Sigmoid colon (tissue), 4 donors: ENCODE data around the gene JPT2.

Source experiments
- CTCF ChIP-seq, 4 experiments: fragments of 450-650 bp in 3 of 4; fragments of 200-600 bp in 1 of 4; IDR thresholded peaks; one replicate each; pipeline ENCODE4 v1.5.1; 2016 to 2019; ENCODE audit warnings: antibody characterized with exemption in 4 of 4, mild to moderate bottlenecking in 3 of 4, moderate library complexity in 2 of 4
- POLR2AphosphoS5 ChIP-seq, 4 donors: sonication (generic); formaldehyde crosslinking; IDR thresholded peaks; one replicate each; pipeline ENCODE4 v1.6.1; 2017; ENCODE audit warnings: antibody characterized with exemption in 4 of 4

DNA sequence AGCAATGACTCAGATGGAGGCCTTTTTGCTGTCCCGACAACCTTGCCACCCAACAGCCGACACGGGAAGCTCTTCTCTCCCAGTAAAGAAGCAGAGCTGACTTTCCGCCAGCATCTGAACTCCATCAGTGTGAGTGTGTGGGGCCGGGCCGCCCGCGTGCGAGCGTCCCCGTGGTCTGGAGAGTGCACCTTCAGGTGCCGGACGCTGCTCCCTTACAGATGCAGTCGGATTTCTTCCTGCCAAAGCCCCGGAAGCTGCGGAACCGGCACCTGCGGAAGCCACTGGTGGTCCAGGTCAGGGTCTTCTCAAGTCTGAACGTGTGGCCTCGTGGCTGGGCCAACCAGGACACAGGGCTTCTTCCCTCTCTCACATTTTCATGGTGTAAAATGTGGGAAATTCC lies 15.5 kb upstream of the JPT2 start:
- no peak for TF ChIP-seq POLR2AphosphoS5 (IDR thresholded peaks at IDR 0.05)
- no peak for TF ChIP-seq CTCF (IDR thresholded peaks at IDR 0.05)
